Neural cell (in vitro differentiated cells): ENCODE data around the gene TENT5A. TPM values are rescaled to one million over a fixed set of nuclear protein-coding genes. Genes with fewer than 3 reads are reported as not detected.

Experiments
- H2AFZ ChIP-seq: fragments of 200-600, 300-800 bp; sonication (generic), shearing (Covaris generic); 2 replicates; pipeline ENCODE4 v1.6.0; 2014; ENCODE audit warnings: low read depth, mild to moderate bottlenecking, antibody characterized with exemption, low read length, moderate library complexity
- H3F3A ChIP-seq: fragments of 200-600 bp; shearing (Covaris generic); 2 replicates; pipeline ENCODE4 v1.6.1; 2016; ENCODE audit warnings: mild to moderate bottlenecking, moderate library complexity, mixed read lengths, antibody characterized with exemption, low read length; ENCODE audit not compliant: insufficient read depth, poor library complexity, severe bottlenecking
- H3K27ac ChIP-seq: fragments of 200-600, 300-800 bp; sonication (generic), shearing (Covaris generic); 2 replicates; pipeline ENCODE4 v1.5.1; 2014; ENCODE audit warnings: mild to moderate bottlenecking, low read length, moderate library complexity
- H3K27me3 ChIP-seq: fragments of 300-800, 200-600 bp; sonication (generic), shearing (Covaris generic); 2 replicates; pipeline ENCODE4 v1.6.0; 2014; ENCODE audit warnings: mild to moderate bottlenecking, low read depth, low read length, moderate library complexity; ENCODE audit not compliant: insufficient read depth
- H3K36me3 ChIP-seq: fragments of 300-800, 200-600 bp; sonication (generic), shearing (Covaris generic); 2 replicates; pipeline ENCODE4 v1.5.1; 2014; ENCODE audit warnings: mild to moderate bottlenecking, antibody characterized with exemption, low read length, moderate library complexity; ENCODE audit not compliant: insufficient read depth
- H3K4me2 ChIP-seq: fragments of 300-800, 200-600 bp; sonication (generic), shearing (Covaris generic); 2 replicates; pipeline ENCODE4 v1.6.0; 2014; ENCODE audit warnings: mild to moderate bottlenecking, low read length
- H3K4me3 ChIP-seq: fragments of 300-800, 200-600 bp; sonication (generic), shearing (Covaris generic); 2 replicates; pipeline ENCODE4 v1.5.1; 2014; ENCODE audit warnings: mild to moderate bottlenecking, low read length, moderate library complexity
- H3K79me2 ChIP-seq: fragments of 200-600 bp; shearing (Covaris generic); replicated peaks from 2 replicates; pipeline ENCODE4 v1.6.0; 2014; ENCODE audit warnings: mild to moderate bottlenecking, low read length, moderate library complexity; ENCODE audit not compliant: insufficient read depth
- H3K9ac ChIP-seq: fragments of 300-800, 200-600 bp; sonication (generic), shearing (Covaris generic); 2 replicates; pipeline ENCODE4 v1.6.1; 2016; ENCODE audit warnings: mild to moderate bottlenecking, low read length, mixed read lengths
- H3K9me2 ChIP-seq: fragments of 200-600 bp; shearing (Covaris generic); 2 replicates; pipeline ENCODE4 v1.6.1; 2016; ENCODE audit warnings: mild to moderate bottlenecking, low read length, mixed read lengths; ENCODE audit not compliant: insufficient read depth
- H3K9me3 ChIP-seq: fragments of 200-600, 300-800 bp; sonication (generic), shearing (Covaris generic); 2 replicates; pipeline ENCODE4 v1.6.1; 2016; ENCODE audit warnings: mild to moderate bottlenecking, mixed run types, low read length, moderate library complexity, mixed read lengths
- H4K20me1 ChIP-seq: fragments of 200-600 bp; shearing (Covaris generic); 2 replicates; pipeline ENCODE4 v1.6.1; 2016; ENCODE audit warnings: mild to moderate bottlenecking, mixed run types; ENCODE audit not compliant: insufficient read depth
- CTCF ChIP-seq: fragments of 450-650 bp; IDR thresholded peaks from 2 replicates; pipeline ENCODE4 v1.5.1; 2014; ENCODE audit warnings: antibody characterized with exemption, mild to moderate bottlenecking, moderate library complexity; ENCODE audit not compliant: poor library complexity, severe bottlenecking
- EP300 ChIP-seq: fragments of 450-650 bp; conservative IDR thresholded peaks from 2 replicates; pipeline ENCODE4 v1.6.1; 2014; ENCODE audit warnings: antibody characterized with exemption, mild to moderate bottlenecking, moderate library complexity; ENCODE audit not compliant: poor library complexity, severe bottlenecking
- MXI1 ChIP-seq: fragments of 450-650 bp; conservative IDR thresholded peaks from 2 replicates; pipeline ENCODE4 v1.6.1; 2014; ENCODE audit warnings: antibody characterized with exemption, mild to moderate bottlenecking; ENCODE audit not compliant: poor library complexity, severe bottlenecking
- POLR2AphosphoS5 ChIP-seq: IDR thresholded peaks from 2 replicates; pipeline ENCODE4 v1.6.1; 2012
- RAD21 ChIP-seq: fragments of 450-650 bp; conservative IDR thresholded peaks from 2 replicates; pipeline ENCODE4 v1.6.1; 2014; ENCODE audit warnings: antibody characterized with exemption, mild to moderate bottlenecking, moderate library complexity
- REST ChIP-seq: IDR thresholded peaks from 2 replicates; pipeline ENCODE4 v1.6.1; 2012; ENCODE audit warnings: borderline replicate concordance
- SMC3 ChIP-seq: fragments of 450-650 bp; conservative IDR thresholded peaks from 2 replicates; pipeline ENCODE4 v1.6.1; 2014; ENCODE audit warnings: antibody characterized with exemption, mild to moderate bottlenecking, moderate library complexity; ENCODE audit not compliant: poor library complexity
- polyA plus RNA-seq: library from polyadenylated mRNA; depleted of rRNA; stranded (reverse); fragments of >200 nt; gene quantifications from 2 replicates; pipeline ENCODE4 v1.2.3, GENCODE V29; 2014
- small RNA-seq, 3 experiments: library from RNA; depleted of rRNA; stranded (forward); fragments of <200 nt; gene quantifications; one replicate each; pipeline ENCODE3, GENCODE V24; 2012

The TENT5A gene
- polyA plus RNA-seq, 1 donor from 2014 or later = 0.47 TPM

DNA sequence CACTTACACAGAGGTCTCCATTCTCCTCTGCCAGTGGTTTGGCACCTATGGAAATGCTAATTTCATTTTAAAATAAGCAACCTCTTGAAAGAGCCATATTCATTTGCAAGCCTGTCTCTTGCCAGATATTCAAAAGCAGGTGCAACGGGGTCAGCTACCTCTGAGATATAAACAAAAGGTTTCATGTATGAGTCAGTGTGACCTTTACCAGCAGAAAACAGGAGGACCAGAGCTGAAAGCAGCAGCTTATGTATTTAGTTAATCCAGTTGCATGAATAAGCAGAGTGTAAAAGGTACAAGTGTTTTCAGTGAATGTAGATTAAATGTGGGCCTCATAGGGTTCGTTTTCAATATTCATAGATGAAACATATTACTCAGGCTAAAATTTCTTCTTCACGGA lies 56.0 kb downstream of the TENT5A start:
- Histone ChIP-seq H3K36me3 (no peaks in the 10 kb centered on the region), H3K27me3 (no peaks in the 10 kb centered on the region), H3K79me2 (no peaks in the 10 kb centered on the region), H3K9me3 (no peaks in the 10 kb centered on the region), H3K9ac (no peak overlapping the region), H3F3A (no peaks in the 10 kb centered on the region), H3K4me3 (no peak overlapping the region), H3K27ac (no peak overlapping the region), H3K4me2 (no peak overlapping the region), H4K20me1 (no peaks in the 10 kb centered on the region), H3K9me2 (no peaks in the 10 kb centered on the region), H2AFZ (no peak overlapping the region)
- no peak for TF ChIP-seq CTCF
- TF ChIP-seq RAD21 = no peak
- TF ChIP-seq POLR2AphosphoS5 = no peak
- no peak for TF ChIP-seq REST
- no peak for TF ChIP-seq EP300
- TF ChIP-seq MXI1 = no peak
- TF ChIP-seq SMC3 = no peak

Small RNAs within 50 kb of the gene (small RNA-seq; reads per million reads assigned to genes)
- 0 reads per million in 3 experiments for gene AL078599.1
- 0 to 0.03 (median 0) reads per million in 3 experiments for gene RF00156
